SK-N-MC (cell line): ENCODE results near the gene PHIP.

Experiments
- EZH2 ChIP-seq: fragments of 200-600 bp; sonication (generic); IDR thresholded peaks from one replicate; pipeline ENCODE4 v1.6.1; 2017; ENCODE audit warnings: antibody characterized with exemption
- POLR2AphosphoS5 ChIP-seq: IDR thresholded peaks from 2 replicates; pipeline ENCODE4 v1.6.1; 2012; ENCODE audit warnings: mild to moderate bottlenecking, low read depth, low read length, borderline replicate concordance

GRCh38 chr6:78942446-78942845 lies 135.6 kb downstream of the PHIP start:
- TF ChIP-seq EZH2: no peak
- no peak for TF ChIP-seq POLR2AphosphoS5
